GM08714 (cell line): Measurements from ENCODE around the gene IGF1R.

Experiments
- H3K4me3 ChIP-seq: fragments of 200-500 bp; sonication (Bioruptor generic); 2 replicates; pipeline ENCODE4 v1.5.1; 2014; ENCODE audit warnings: mild to moderate bottlenecking, low read length, inconsistent platforms
- ZNF274 ChIP-seq: IDR thresholded peaks from 2 replicates; pipeline ENCODE4 v1.6.1; 2012; ENCODE audit warnings: mild to moderate bottlenecking, low read depth, low read length

Gene IGF1R

GRCh38 chr15:98625614-98626013 lies 22.7 kb upstream of the IGF1R start:
- no peak overlapping the region for H3K4me3 ChIP-seq
- TF ChIP-seq ZNF274, result no peak

DNA sequence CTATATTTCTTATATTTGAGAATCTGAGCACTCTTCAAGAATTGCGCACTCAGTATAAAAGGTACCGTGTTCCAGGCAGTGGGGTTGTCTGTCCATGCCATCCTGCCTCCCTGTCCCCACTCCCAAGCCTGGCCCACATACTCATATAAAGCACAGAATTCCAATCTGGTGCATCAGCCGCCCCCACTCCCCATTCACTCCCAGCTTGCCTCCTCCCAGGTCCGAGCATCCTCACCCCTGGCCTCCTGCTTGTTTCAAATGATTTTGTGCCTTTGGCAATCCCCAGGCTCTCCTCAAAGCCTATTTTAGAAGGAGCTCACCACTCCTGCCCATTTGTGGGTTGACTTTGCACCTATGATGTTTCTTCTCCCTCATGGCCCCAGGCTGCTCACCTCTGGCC lies 22.2 kb upstream of the IGF1R start:
- no peak overlapping the region for H3K4me3 ChIP-seq
- no peak for TF ChIP-seq ZNF274

GRCh38 chr15:98628216-98628615 lies 20.1 kb upstream of the IGF1R start:
- TF ChIP-seq ZNF274, result no peak
- no peak overlapping the region for H3K4me3 ChIP-seq

GRCh38 chr15:98635848-98636247 lies 12.5 kb upstream of the IGF1R start:
- no peak overlapping the region for H3K4me3 ChIP-seq
- no peak for TF ChIP-seq ZNF274

GRCh38 chr15:98643115-98643514 lies 5.2 kb upstream of the IGF1R start:
- no peak for TF ChIP-seq ZNF274

DNA sequence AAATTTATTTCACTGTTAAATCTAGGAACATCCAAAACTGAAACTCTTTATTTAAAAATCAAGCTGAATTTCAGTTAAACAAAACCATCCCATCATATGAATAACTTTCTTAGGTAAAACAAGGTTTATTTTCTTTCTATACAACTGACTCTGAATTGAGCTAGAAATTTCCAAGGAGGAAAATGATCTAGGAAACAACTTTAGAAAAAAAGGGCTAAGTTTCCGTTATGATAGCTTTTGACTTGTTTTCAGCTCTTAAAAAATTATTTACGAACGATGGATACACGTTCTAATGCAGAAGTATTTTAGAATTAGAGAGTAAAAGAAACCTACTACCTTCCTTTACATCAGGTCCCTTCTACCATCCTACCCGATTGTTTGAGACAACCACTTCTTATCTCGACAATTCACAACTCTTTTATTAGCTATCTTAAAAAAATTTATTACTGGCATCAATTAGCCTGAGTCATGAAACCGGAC lies 1.8 kb upstream of the IGF1R start:
- peak overlapping the region; percentile 87; the same call in 1 of the 2 replicates for H3K4me3 ChIP-seq
- TF ChIP-seq ZNF274, result no peak

More at GRCh38 chr15:98643115-98643514, 5.2 kb upstream of the IGF1R start:
- no peak overlapping the region for H3K4me3 ChIP-seq

GRCh38 chr15:98647026-98647773 lies 1.1 kb upstream of the IGF1R start:
- TF ChIP-seq ZNF274, result no peak

DNA sequence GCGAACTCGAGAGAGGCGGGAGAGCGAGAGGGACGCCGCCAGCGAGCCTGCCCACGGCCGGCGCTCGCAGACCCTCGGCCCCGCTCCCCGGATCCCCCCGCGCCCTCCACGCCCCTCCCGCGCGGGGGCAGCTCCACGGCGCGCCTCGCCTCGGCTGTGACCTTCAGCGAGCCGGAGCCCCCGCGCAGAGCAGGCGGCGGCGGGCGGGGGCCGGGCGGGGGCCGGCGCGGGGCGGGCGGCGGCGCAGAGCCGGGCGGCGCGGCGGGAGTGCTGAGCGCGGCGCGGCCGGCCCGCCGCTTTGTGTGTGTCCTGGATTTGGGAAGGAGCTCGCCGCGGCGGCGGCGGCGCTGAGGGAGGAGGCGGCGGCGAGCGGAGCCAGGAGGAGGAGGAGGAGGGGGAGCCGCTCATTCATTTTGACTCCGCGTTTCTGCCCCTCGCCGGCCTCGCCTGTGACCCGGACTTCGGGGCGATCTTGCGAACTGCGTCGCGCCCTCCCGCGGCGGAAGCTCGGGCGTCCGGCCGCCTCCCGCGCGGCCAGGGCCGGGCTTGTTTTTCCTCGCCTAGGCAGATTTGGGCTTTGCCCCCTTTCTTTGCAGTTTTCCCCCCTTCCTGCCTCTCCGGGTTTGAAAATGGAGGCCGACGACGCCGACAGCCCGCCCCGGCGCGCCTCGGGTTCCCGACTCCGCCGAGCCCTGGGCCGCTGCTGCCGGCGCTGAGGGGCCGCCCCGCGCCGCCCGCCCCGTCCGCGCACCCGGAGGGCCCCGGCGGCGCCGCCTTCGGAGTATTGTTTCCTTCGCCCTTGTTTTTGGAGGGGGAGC lies 524 bp downstream of the IGF1R start:
- no peak for TF ChIP-seq ZNF274
- H3K4me3 ChIP-seq, result peak overlapping the region; percentile 65

More at GRCh38 chr15:98647026-98647773, 1.1 kb upstream of the IGF1R start:
- peak overlapping the region; percentile 87 for H3K4me3 ChIP-seq

- no peak for TF ChIP-seq ZNF274
- H3K4me3 ChIP-seq, result peak overlapping the region; percentile 65
Measured at GRCh38 chr15:98649472-98650416, 1.4 kb downstream of the IGF1R start.

DNA sequence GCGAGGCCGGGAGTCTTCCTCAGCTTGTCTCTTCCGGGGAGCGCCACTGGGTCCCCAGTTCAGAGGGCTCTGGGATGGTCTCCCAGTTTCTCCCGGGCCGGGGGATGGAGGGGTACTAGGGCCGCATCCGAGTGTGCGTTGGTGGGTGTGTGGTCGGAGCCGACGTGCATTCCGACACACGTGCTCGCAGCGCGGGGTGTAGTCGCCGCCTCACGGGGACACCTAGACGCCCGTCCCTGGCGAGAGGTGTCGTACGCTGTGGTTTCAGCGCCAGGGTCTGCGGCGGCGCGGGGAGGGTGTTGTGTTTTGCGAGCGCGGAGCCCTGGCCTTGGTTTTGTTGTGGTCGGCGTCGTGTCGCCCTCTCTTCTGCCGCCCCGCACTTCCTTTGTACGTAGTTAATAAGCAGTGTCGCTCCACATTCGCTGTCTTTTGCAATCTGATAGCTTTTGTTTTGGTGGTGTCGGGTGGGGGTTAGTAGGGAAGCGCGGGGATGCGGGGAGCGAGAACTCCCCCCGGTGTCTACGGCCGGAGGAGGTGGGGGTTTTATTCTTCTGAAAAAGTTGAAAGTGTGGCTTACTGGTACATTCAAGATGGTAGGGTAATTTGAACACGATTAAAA lies 2.2 kb downstream of the IGF1R start:
- H3K4me3 ChIP-seq, result peak overlapping the region; percentile 65
- no peak for TF ChIP-seq ZNF274

DNA sequence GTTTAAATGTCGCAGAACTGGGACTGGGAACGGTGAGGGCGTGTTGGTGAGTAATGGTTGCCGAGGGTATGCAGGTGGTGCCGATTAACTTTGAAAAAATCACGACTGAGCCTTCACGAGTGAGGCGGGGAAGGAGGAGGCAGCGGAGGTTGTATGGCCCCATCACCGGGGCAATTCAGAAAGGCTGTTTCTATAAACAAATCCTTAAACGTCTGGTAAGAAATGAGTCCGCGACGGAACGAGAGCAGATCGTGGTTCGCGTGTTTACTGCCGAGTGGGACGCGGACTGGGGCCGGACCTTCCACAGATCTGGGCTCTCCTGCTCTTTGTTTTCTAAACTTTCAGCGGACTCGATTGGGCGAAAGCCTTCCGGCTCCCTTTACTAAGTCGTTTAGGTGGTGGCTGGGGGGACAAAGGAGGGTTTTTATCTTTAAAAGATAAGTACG lies 2.7 kb downstream of the IGF1R start:
- peak overlapping the region; percentile 65 for H3K4me3 ChIP-seq
- no peak for TF ChIP-seq ZNF274

- peak overlapping the region; percentile 65; the same call in 1 of the 2 replicates for H3K4me3 ChIP-seq
- no peak for TF ChIP-seq ZNF274
Measured at GRCh38 chr15:98651581-98652220, 3.4 kb downstream of the IGF1R start.

DNA sequence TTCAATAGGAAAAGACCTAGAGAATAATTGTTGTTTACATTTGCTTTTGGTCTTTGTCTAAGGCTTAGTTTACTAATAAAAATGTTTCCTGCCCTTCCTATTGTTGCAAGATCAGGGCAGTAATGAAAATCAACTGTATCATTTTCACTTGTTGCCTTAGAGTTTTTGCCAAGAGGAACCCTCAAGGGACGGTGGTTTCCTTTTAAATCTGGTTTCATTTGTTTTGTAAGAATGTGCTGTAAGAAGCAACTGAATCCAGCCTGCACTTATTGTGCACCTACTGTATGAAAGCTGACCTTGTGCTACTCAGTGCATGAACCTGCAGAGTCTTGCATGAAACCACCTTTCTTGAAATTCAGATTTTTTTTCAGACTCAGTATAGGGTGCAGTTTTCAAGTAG lies 5.3 kb downstream of the IGF1R start:
- no peak for TF ChIP-seq ZNF274
- no peak overlapping the region for H3K4me3 ChIP-seq
